ENCODE measurements around the gene GALNT17.

Gene GALNT17

DNA sequence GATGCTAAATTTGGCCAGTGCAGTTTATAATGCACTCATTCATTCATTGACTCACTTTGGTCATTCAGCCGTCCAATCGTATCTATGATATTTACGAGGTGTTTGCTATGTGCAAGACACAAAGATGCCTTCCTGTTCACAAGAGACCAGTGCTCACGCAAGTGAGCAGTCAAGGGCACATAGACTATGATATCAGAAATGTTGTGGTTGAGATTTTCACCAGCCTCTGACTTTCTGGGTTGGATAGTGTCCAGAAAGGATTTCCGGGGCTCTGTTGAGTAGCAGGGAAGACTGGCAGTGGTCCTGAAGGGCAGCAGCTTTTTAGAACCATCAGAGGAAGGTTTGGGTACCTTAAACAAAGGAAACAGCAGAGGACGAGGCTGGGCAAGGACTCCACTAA lies 191.8 kb downstream of the GALNT17 start:
- no peak overlapping the region for H3K4me3 ChIP-seq (ENCODE audit: low read length in 2 of 2)
- no peaks in the 10 kb centered on the region for H3K36me3 ChIP-seq (ENCODE audit: control insufficient read depth in 2 of 2, insufficient read depth in 2 of 2, low read length in 2 of 2)
- H3K4me1 ChIP-seq (ENCODE audit: control insufficient read depth in 2 of 2, insufficient read depth in 2 of 2, low read length in 2 of 2), result no peaks in the 10 kb centered on the region
- no peaks in the 10 kb centered on the region for H3K27me3 ChIP-seq (ENCODE audit: control insufficient read depth in 2 of 2, insufficient read depth in 2 of 2, low read length in 2 of 2)
- peaks cover 6 to 8% of the 10 kb centered on the region in 2 donors for H3K9me3 ChIP-seq (ENCODE audit: control insufficient read depth in 2 of 2, low read length in 2 of 2)
- no peak overlapping the region for H3K27ac ChIP-seq (ENCODE audit: low read depth in 2 of 2, low read length in 2 of 2)
- H3K9ac ChIP-seq (ENCODE audit: low read depth in 1 of 2, low read length in 2 of 2), result no peak overlapping the region

DNA sequence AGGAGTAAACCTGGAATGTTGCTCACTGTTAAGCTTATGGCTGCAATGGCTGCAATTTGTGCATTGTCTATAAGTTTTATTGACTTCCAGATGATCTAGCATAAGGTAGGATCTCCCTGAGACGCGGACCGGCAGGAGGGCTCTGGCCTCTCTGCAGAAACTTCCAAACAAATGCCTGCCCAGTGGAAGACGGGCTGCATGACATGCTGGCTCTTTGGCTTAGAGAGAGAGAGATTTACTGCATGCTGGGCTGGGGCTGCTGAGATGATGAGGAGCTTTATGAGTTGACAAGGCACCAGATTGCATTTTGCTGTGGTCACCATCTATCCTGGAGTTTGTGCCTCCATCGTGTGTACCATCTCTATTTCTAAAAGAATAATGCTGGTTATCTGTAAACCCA lies 193.2 kb downstream of the GALNT17 start:
- H3K27ac ChIP-seq (ENCODE audit: low read depth in 2 of 2, low read length in 2 of 2), result no peak overlapping the region
- no peak overlapping the region for H3K4me3 ChIP-seq (ENCODE audit: low read length in 2 of 2)
- peaks cover 6 to 8% of the 10 kb centered on the region in 2 donors for H3K9me3 ChIP-seq (ENCODE audit: control insufficient read depth in 2 of 2, low read length in 2 of 2)
- H3K9ac ChIP-seq (ENCODE audit: low read depth in 1 of 2, low read length in 2 of 2), result no peak overlapping the region
- H3K4me1 ChIP-seq (ENCODE audit: control insufficient read depth in 2 of 2, insufficient read depth in 2 of 2, low read length in 2 of 2), result no peaks in the 10 kb centered on the region
- H3K36me3 ChIP-seq (ENCODE audit: control insufficient read depth in 2 of 2, insufficient read depth in 2 of 2, low read length in 2 of 2), result no peaks in the 10 kb centered on the region
- H3K27me3 ChIP-seq (ENCODE audit: control insufficient read depth in 2 of 2, insufficient read depth in 2 of 2, low read length in 2 of 2), result no peaks in the 10 kb centered on the region

DNA sequence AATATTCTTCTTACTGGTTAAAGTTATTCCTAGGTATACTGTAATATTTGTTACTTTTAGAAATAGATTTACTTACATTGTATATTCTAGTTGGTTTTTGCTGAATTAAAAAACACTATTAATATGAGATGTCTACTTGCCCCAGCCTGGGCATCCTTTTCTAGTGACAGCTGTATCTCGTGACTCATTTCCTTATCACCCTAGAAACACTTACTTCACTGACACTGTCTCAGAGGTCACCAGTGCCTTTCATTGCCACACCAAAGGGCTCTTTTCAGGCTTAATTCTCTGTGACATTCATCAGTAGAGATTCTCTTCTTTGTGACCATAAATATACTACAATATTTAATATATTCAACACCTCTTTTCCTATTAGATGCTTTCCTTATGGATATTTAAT lies 194.7 kb downstream of the GALNT17 start:
- H3K9ac ChIP-seq (ENCODE audit: low read depth in 1 of 2, low read length in 2 of 2), result no peak overlapping the region
- H3K27ac ChIP-seq (ENCODE audit: low read depth in 2 of 2, low read length in 2 of 2), result no peak overlapping the region
- no peaks in the 10 kb centered on the region for H3K4me1 ChIP-seq (ENCODE audit: control insufficient read depth in 2 of 2, insufficient read depth in 2 of 2, low read length in 2 of 2)
- peaks cover 6 to 8% of the 10 kb centered on the region in 2 donors for H3K9me3 ChIP-seq (ENCODE audit: control insufficient read depth in 2 of 2, low read length in 2 of 2)
- no peaks in the 10 kb centered on the region for H3K36me3 ChIP-seq (ENCODE audit: control insufficient read depth in 2 of 2, insufficient read depth in 2 of 2, low read length in 2 of 2)
- H3K4me3 ChIP-seq (ENCODE audit: low read length in 2 of 2), result no peak overlapping the region
- no peaks in the 10 kb centered on the region for H3K27me3 ChIP-seq (ENCODE audit: control insufficient read depth in 2 of 2, insufficient read depth in 2 of 2, low read length in 2 of 2)

DNA sequence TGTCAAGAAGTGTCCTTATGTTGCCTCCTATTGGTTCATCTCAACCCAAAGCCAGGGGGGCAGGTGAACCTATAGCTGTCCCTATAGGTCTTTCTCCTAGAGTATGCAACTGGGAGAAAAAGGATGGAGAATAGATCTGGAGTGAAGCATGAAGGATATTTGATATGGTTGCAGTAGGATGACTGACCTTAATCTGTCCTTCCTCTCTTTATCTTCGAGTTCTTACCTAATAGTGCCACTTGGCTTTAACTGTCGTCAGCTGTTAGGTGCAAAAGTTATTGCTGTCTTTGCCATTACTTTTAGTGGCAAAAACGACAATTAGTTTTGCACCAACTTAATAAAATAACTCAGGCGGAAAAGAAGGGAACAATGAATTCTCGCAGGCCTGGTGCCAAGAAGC lies 196.0 kb downstream of the GALNT17 start:
- H3K27ac ChIP-seq (ENCODE audit: low read depth in 2 of 2, low read length in 2 of 2), result no peak overlapping the region

DNA sequence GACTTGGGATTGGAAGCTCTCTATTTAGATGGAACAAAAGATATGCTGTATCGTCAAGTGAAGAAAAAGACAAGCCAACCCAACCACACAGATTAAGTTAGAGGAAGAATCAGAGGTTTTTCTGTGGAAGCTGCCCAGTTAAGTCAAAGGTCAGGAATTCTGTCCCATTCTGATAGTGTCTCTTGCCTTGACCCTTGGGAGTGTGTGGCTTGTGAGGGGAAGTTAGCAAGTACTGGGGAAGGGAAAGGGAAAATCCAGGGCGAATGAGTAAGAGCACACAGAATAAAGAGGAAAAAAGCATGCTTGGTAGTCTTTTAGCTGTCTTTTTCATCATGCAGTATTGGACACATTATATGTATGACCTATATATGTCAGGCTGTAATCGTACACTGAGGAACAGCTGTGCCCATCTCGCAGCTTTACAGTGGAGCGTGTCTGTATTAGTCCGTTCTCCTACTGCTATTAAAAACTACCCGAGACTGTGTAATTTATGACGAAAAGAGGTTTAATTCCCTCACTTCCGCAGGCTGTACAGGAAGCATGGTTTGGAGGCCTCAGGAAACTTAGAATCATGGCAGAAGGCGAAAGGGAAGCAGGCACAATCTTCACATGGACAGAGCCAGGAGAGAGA lies 197.2 kb downstream of the GALNT17 start:
- H3K36me3 ChIP-seq (ENCODE audit: control insufficient read depth in 2 of 2, insufficient read depth in 2 of 2, low read length in 2 of 2), result no peaks in the 10 kb centered on the region
- no peak overlapping the region for H3K9ac ChIP-seq (ENCODE audit: low read depth in 1 of 2, low read length in 2 of 2)
- peaks cover 4 to 6% of the 10 kb centered on the region in 2 donors for H3K9me3 ChIP-seq (ENCODE audit: control insufficient read depth in 2 of 2, low read length in 2 of 2)
- no peaks in the 10 kb centered on the region for H3K27me3 ChIP-seq (ENCODE audit: control insufficient read depth in 2 of 2, insufficient read depth in 2 of 2, low read length in 2 of 2)
- H3K4me1 ChIP-seq (ENCODE audit: control insufficient read depth in 2 of 2, insufficient read depth in 2 of 2, low read length in 2 of 2), result no peaks in the 10 kb centered on the region
- no peak overlapping the region for H3K4me3 ChIP-seq (ENCODE audit: low read length in 2 of 2)
- no peak overlapping the region for H3K27ac ChIP-seq (ENCODE audit: low read depth in 2 of 2, low read length in 2 of 2)

More for the DNA sequence above, 196.0 kb downstream of the GALNT17 start:
- H3K9ac ChIP-seq (ENCODE audit: low read depth in 1 of 2, low read length in 2 of 2), result no peak overlapping the region
- H3K36me3 ChIP-seq (ENCODE audit: control insufficient read depth in 2 of 2, insufficient read depth in 2 of 2, low read length in 2 of 2), result no peaks in the 10 kb centered on the region
- H3K27me3 ChIP-seq (ENCODE audit: control insufficient read depth in 2 of 2, insufficient read depth in 2 of 2, low read length in 2 of 2), result no peaks in the 10 kb centered on the region
- no peak overlapping the region for H3K4me3 ChIP-seq (ENCODE audit: low read length in 2 of 2)
- H3K9me3 ChIP-seq (ENCODE audit: control insufficient read depth in 2 of 2, low read length in 2 of 2), result peaks cover 6 to 8% of the 10 kb centered on the region in 2 donors
- no peaks in the 10 kb centered on the region for H3K4me1 ChIP-seq (ENCODE audit: control insufficient read depth in 2 of 2, insufficient read depth in 2 of 2, low read length in 2 of 2)

DNA sequence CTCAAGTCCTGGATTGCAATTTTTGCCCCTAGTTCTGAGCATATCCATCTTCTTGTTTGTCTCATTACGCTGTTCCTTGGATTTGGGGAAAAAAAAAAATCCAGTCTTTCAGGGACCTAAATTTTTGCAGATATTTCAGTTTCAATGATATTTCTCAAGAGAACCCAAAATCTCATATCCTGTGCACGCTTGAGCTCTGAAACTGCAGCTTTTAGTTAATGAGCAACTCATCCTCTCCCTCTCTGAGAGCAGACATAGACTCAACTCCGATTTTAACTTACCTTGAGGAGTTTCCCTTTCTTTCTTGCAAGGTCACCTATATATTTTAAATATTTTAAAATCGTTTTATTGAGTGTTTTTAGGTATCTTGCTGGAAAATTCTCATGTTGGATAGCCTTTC lies 200.3 kb downstream of the GALNT17 start:
- Histone ChIP-seq H3K36me3 (ENCODE audit: control insufficient read depth in 2 of 2, insufficient read depth in 2 of 2, low read length in 2 of 2) (no peaks in the 10 kb centered on the region), H3K9ac (ENCODE audit: low read depth in 1 of 2, low read length in 2 of 2) (no peak overlapping the region), H3K4me1 (ENCODE audit: control insufficient read depth in 2 of 2, insufficient read depth in 2 of 2, low read length in 2 of 2) (no peaks in the 10 kb centered on the region), H3K4me3 (ENCODE audit: low read length in 2 of 2) (no peak overlapping the region), H3K27me3 (ENCODE audit: control insufficient read depth in 2 of 2, insufficient read depth in 2 of 2, low read length in 2 of 2) (no peaks in the 10 kb centered on the region), H3K27ac (ENCODE audit: low read depth in 2 of 2, low read length in 2 of 2) (no peak overlapping the region), H3K9me3 (ENCODE audit: control insufficient read depth in 2 of 2, low read length in 2 of 2) (peaks cover 0 to 3% of the 10 kb centered on the region in 2 donors)

DNA sequence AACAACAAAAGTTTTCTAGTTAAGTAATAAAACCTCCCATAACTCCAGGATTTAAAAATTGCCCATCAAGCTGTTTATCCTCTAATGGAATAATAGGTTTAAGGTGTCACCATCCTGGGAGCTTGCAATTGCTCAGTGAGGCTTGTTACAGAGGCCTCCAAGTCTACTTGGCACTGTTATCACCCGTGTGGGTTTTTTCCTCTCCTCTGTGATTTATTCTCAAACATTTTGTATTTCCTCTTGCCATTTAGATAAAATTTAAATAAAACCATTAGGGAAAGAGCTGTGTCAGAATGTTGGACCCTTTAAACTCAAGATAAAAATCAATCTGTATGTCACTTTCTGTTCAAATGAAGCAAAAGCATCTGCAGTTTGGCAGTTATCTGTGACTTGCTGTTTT lies 202.6 kb downstream of the GALNT17 start:
- no peak overlapping the region for H3K4me3 ChIP-seq (ENCODE audit: low read length in 2 of 2)
- H3K4me1 ChIP-seq (ENCODE audit: control insufficient read depth in 2 of 2, insufficient read depth in 2 of 2, low read length in 2 of 2), result no peaks in the 10 kb centered on the region
- H3K9ac ChIP-seq (ENCODE audit: low read depth in 1 of 2, low read length in 2 of 2), result no peak overlapping the region
- H3K27me3 ChIP-seq (ENCODE audit: control insufficient read depth in 2 of 2, insufficient read depth in 2 of 2, low read length in 2 of 2), result no peaks in the 10 kb centered on the region
- H3K27ac ChIP-seq (ENCODE audit: low read depth in 2 of 2, low read length in 2 of 2), result no peak overlapping the region
- no peaks in the 10 kb centered on the region for H3K36me3 ChIP-seq (ENCODE audit: control insufficient read depth in 2 of 2, insufficient read depth in 2 of 2, low read length in 2 of 2)
- H3K9me3 ChIP-seq (ENCODE audit: control insufficient read depth in 2 of 2, low read length in 2 of 2), result no peaks in the 10 kb centered on the region

DNA sequence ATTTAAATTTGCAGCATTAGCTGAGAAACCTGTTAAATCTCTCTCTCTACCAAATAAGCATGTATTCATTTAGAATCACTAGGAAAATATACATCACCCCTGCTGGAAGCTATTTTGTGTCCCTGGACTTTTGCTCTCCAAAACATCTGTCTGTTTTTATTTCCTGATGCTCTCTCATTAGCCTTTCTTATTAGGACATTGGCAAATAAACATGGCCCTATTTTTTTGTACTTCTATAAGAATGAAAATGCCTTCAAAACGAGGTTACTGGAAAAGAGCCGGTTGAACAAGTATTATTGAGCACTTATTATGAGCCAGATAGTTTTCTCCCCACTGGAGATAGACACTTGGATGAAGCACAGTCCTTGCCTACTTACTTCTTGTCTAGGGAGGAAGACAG lies 206.9 kb downstream of the GALNT17 start:
- no peaks in the 10 kb centered on the region for H3K36me3 ChIP-seq (ENCODE audit: control insufficient read depth in 2 of 2, insufficient read depth in 2 of 2, low read length in 2 of 2)
- H3K27me3 ChIP-seq (ENCODE audit: control insufficient read depth in 2 of 2, insufficient read depth in 2 of 2, low read length in 2 of 2), result no peaks in the 10 kb centered on the region
- no peaks in the 10 kb centered on the region for H3K4me1 ChIP-seq (ENCODE audit: control insufficient read depth in 2 of 2, insufficient read depth in 2 of 2, low read length in 2 of 2)
- peaks cover 0 to 4% of the 10 kb centered on the region in 2 donors for H3K9me3 ChIP-seq (ENCODE audit: control insufficient read depth in 2 of 2, low read length in 2 of 2)
- no peak overlapping the region for H3K9ac ChIP-seq (ENCODE audit: low read depth in 1 of 2, low read length in 2 of 2)
- H3K27ac ChIP-seq (ENCODE audit: low read depth in 2 of 2, low read length in 2 of 2), result no peak overlapping the region
- no peak overlapping the region for H3K4me3 ChIP-seq (ENCODE audit: low read length in 2 of 2)

DNA sequence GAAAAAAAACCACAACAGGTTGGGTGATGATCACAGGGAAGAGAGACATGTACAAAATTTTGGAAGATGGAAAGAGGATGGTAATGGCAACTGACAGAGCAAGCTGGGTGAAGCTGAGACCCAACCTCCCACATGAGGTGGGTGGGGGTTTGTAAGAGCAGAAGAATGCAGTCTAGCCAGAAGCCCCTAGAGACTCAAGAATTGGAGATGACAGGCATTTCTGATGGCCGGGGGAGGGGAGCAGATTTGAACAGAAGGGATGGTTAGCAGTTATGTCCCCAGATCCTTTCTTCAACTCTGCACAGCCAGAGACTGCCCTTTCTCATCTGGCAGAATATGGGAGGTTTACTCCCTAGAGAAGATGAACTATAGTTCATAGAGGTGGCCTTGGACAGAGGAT lies 208.0 kb downstream of the GALNT17 start:
- H3K9me3 ChIP-seq (ENCODE audit: control insufficient read depth in 2 of 2, low read length in 2 of 2), result peaks cover 0 to 4% of the 10 kb centered on the region in 2 donors
- no peak overlapping the region for H3K27ac ChIP-seq (ENCODE audit: low read depth in 2 of 2, low read length in 2 of 2)

DNA sequence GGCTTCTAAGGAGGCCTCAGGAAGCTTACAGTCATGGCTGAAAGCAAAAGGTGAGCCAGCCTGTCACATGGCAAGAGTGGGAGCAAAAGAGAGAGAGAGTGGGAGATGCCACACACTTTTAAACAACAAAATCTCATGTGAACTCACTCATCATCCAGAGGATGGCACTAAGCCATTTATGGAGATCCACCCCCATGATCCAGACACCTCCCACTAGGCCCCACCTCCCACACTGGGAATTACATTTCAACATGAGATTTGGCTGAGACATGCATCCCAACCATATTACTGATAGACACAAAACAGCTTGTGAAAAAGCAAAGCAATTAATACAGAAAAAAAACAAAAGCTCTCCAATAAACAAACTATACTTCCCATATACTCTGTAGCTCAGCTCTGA lies 210.3 kb downstream of the GALNT17 start:
- no peak overlapping the region for H3K27ac ChIP-seq (ENCODE audit: low read depth in 2 of 2, low read length in 2 of 2)
- peaks cover 0 to 4% of the 10 kb centered on the region in 2 donors for H3K9me3 ChIP-seq (ENCODE audit: control insufficient read depth in 2 of 2, low read length in 2 of 2)
- H3K9ac ChIP-seq (ENCODE audit: low read depth in 1 of 2, low read length in 2 of 2), result no peak overlapping the region
- H3K4me1 ChIP-seq (ENCODE audit: control insufficient read depth in 2 of 2, insufficient read depth in 2 of 2, low read length in 2 of 2), result no peaks in the 10 kb centered on the region
- H3K36me3 ChIP-seq (ENCODE audit: control insufficient read depth in 2 of 2, insufficient read depth in 2 of 2, low read length in 2 of 2), result no peaks in the 10 kb centered on the region
- H3K4me3 ChIP-seq (ENCODE audit: low read length in 2 of 2), result no peak overlapping the region
- H3K27me3 ChIP-seq (ENCODE audit: control insufficient read depth in 2 of 2, insufficient read depth in 2 of 2, low read length in 2 of 2), result no peaks in the 10 kb centered on the region

More for the DNA sequence above, 208.0 kb downstream of the GALNT17 start:
- H3K36me3 ChIP-seq (ENCODE audit: control insufficient read depth in 2 of 2, insufficient read depth in 2 of 2, low read length in 2 of 2), result no peaks in the 10 kb centered on the region
- no peak overlapping the region for H3K9ac ChIP-seq (ENCODE audit: low read depth in 1 of 2, low read length in 2 of 2)
- H3K27me3 ChIP-seq (ENCODE audit: control insufficient read depth in 2 of 2, insufficient read depth in 2 of 2, low read length in 2 of 2), result no peaks in the 10 kb centered on the region
- no peak overlapping the region for H3K4me3 ChIP-seq (ENCODE audit: low read length in 2 of 2)
- H3K4me1 ChIP-seq (ENCODE audit: control insufficient read depth in 2 of 2, insufficient read depth in 2 of 2, low read length in 2 of 2), result no peaks in the 10 kb centered on the region
